Fibroblast of villous mesenchyme (primary cell): ENCODE results near the gene COQ8B. TPM values are rescaled to one million over a fixed set of nuclear protein-coding genes. Genes with fewer than 3 reads are reported as not detected.

Experiments used
- DNase-seq: peaks from one replicate; pipeline ENCODE4 v3.0.0-alpha.2; 2010; ENCODE audit warnings: low read depth
- H3K4me3 ChIP-seq: 2 replicates; pipeline ENCODE4 v1.5.1; 2011; ENCODE audit warnings: low read depth, mild to moderate bottlenecking, low read length
- total RNA-seq: library from RNA; depleted of rRNA; stranded (reverse); fragments of >200 nt; gene quantifications from 2 replicates; pipeline ENCODE4 v1.2.3, GENCODE V29; 2012
- TF ChIP-seq, protein P1 (sequence below): IDR thresholded peaks from 2 replicates; pipeline ENCODE4 v1.5.1; 2012; ENCODE audit warnings: low read depth, mild to moderate bottlenecking, low read length; ENCODE audit not compliant: insufficient read depth

The COQ8B gene
- total RNA-seq, 1 donor, result 32.0 TPM

DNA sequence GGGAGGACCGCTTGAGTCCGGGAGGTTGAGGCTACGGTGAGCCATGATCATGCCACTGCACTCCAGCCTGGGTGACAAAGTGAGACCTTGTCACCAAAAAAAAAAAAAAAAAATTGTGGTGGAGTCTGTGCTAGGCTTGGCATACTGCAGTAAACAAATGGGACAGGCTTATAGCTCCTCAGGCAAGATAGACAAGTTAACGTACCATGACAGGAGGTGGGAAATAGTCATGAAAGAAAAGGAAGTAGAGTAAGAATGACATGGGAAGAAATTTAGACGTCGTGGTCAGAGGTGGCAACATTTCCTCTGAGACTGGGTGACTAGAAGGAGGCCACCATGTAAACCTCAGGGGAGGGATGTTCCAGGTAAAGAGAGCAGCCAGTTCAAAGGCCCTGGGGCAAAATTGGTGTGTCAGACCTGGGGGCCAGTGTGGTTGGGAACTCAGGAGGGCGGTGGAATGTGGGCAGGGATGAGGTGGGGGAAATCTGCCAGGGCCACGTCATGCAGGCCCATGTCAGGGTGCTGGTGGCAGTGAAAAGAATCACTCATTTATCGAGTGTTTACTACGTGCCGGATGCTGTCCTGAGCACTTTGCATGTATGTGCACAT is 39.9 kb upstream of the COQ8B start:
- TF ChIP-seq, protein P1, sequence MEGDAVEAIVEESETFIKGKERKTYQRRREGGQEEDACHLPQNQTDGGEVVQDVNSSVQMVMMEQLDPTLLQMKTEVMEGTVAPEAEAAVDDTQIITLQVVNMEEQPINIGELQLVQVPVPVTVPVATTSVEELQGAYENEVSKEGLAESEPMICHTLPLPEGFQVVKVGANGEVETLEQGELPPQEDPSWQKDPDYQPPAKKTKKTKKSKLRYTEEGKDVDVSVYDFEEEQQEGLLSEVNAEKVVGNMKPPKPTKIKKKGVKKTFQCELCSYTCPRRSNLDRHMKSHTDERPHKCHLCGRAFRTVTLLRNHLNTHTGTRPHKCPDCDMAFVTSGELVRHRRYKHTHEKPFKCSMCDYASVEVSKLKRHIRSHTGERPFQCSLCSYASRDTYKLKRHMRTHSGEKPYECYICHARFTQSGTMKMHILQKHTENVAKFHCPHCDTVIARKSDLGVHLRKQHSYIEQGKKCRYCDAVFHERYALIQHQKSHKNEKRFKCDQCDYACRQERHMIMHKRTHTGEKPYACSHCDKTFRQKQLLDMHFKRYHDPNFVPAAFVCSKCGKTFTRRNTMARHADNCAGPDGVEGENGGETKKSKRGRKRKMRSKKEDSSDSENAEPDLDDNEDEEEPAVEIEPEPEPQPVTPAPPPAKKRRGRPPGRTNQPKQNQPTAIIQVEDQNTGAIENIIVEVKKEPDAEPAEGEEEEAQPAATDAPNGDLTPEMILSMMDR, result no peak
- DNase-seq, result no peak
- no peak overlapping the region for H3K4me3 ChIP-seq

DNA sequence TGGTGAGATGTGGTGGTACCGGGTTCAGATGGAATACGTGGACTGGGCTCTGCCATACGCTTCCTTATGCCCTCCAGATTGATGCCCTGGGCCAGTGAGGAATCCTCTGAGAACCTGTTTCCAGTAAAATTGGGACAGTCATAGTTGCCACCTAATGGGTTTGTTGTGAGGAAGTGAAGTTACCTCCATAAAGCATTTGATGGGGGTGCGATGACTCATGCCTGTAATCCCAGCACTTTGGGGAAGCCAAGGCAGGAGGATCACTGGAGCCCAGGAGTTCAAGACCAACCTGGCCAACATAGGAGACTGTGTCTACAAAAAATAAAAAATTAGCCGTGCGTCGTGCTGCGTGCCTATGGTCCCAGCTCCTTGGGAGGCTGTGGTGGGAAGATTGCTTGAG is 39.1 kb upstream of the COQ8B start:
- no peak overlapping the region for H3K4me3 ChIP-seq
- DNase-seq, result no peak
- TF ChIP-seq, protein P1, result no peak

DNA sequence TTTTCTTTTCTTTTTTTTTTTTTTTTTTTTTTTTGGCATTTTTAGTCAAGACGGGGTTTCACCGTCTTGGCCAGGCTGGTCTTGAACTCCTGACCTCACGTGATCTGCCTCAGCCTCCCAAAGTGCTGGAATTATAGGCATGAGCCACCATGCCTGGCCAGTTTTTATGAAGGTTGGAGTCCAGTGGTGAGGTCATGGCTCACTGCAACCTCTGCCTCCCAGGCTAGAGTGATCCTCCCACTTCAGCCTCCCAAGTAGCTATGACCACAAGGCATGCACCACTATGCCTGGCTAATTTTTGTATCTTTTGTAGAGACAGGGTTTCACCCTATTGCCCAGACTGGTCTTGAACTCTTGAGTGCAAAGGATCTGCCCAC is 38.5 kb upstream of the COQ8B start:
- no peak overlapping the region for H3K4me3 ChIP-seq
- no peak for DNase-seq
- TF ChIP-seq, protein P1, result no peak

DNA sequence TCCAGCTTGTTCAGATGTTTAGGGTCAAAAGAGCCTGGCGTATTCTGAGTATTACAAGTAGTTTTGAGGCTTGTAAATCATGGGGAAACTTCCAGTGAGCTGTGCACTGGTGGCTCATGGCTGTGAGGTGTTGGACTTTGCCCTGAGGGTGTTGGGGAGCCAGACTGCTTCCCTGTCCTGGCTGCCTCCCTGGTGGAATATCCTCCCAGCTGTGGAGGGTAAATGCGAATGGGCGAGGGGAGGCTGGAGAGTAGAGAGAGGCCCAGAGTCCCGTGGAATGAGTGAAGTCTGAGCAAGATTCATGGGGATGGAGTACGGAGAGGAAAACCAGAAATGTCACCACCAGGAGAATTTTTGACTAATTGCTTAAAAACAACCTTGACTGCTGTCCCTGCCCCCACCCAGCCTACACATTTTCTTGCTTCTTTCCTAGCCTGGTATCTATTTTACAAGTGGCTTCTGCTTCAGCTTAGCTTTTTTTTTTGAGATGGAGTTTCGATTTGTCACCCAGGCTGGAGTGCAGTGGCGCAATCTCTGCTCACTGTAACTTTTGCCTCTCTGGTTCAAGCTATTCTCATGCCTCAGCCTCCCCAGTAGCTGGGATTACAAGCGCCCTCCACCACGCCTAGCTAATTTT is 38.0 kb upstream of the COQ8B start:
- TF ChIP-seq, protein P1, result no peak
- peak overlapping the region; percentile 37 for H3K4me3 ChIP-seq
- peak; percentile 65 for DNase-seq

DNA sequence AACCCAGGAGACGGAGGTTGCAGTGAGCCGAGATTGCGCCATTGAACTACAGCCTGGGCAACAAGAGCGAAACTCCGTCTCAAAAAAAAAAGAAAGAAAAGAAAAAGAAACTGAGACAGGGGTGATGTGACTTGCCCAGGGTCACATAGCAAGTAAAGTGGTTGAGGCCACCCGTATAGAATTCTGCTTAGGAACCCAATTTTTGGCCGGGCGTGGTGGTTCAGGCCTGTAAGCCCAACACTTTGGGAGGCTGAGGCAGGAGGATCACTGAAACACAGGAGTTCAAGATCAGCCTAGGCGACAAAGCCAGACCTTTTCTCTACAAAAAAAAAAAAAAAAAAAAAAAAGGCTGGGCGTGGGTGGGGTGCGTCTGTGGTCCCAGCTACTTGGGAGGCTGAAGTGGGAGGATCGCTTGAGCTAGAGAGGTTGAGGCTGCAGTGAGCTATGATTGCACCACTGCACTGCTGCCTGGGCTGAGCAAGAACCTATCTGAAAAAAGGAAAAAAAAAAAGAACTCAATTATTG is 35.6 kb upstream of the COQ8B start:
- no peak for DNase-seq
- TF ChIP-seq, protein P1, result no peak
- peak overlapping the region; percentile 91 for H3K4me3 ChIP-seq

DNA sequence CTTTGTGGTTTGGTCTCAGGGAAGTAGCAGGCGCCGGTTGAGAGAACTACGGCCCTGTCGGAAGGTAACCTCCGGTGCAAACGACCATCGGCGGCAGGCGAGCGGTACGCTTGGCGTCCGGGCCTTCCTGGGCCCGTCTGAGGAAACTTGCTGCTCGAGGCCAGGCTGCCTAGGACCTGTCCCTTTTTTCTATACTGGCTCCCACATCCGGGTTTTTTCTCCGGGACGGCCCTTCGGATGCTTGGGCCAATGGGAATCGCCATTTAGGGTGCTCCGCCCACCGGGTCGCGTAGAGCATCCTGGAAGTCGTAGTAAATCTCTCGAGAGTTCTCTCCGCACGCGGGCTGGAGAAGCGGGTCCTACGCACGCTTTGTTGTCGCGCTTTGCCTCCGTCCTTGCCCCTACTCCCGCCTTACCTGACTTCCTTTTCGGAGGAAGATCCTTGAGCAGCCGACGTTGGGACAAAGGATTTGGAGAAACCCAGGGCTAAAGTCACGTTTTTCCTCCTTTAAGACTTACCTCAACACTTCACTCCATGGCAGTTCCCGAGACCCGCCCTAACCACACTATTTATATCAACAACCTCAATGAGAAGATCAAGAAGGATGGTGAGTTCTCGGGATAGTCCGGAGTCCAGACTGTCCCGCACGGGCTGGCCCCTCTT is 34.3 kb upstream of the COQ8B start, which contains the start of gene SNRPA:
Gene SNRPA, plus strand, starts transcription at position 330 of the 664 bp plus-strand sequence. Its CDS starts 206 bp downstream, at position 536.
- TF ChIP-seq, protein P1, result no peak
- peak; percentile 99 for DNase-seq

More for the DNA sequence above, 34.3 kb upstream of the COQ8B start, which contains the start of gene SNRPA:
- H3K4me3 ChIP-seq, result peak within 1 kb of the TSS; percentile 91
